ENCODE results near the gene SIGLECL1. TPM values are rescaled to one million over a fixed set of nuclear protein-coding genes. Genes with fewer than 3 reads are reported as not detected.
"Not testable (repeated sequence)": the region's sequence is repeated elsewhere in the genome, so short reads cannot be mapped to it uniquely, and the experiment has no call there.

SIGLECL1 gene
- total RNA-seq, 5 donors from 2014 or later (not counting 1 experiment from before 2014, with no cell fraction given) = not detected

DNA sequence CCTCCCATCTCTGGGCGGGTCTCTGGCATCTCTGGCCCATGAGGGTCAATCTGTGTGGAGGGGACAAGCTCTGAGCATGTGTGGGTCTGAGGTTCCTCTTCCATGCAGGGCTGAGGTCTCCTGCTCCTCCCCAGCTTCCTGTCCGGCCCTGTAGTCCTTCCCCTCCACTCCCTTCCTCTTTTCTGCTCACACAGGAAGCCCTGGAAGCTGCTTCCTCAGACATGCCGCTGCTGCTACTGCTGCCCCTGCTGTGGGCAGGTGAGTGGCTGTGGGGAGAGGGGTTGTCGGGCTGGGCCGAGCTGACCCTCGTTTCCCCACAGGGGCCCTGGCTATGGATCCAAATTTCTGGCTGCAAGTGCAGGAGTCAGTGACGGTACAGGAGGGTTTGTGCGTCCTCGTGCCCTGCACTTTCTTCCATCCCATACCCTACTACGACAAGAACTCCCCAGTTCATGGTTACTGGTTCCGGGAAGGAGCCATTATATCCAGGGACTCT is 25.9 kb upstream of the SIGLECL1 start, which contains the start of gene CD33:
CD33 (plus strand) TSS at position 183 of the 496 bp plus-strand sequence; CDS start at position 222, 39 bp downstream.
- H3K4me1 Mint-ChIP-seq; POLR2A ChIA-PET; H3K27ac ChIP-seq (ENCODE audit: low read length); ATAC-seq (replicated peaks in 1 of 4); H3K36me3 ChIP-seq (ENCODE audit: control insufficient read depth in 2 of 2, extremely low read depth in 1 of 2, insufficient read depth in 1 of 2, low read length in 1 of 2); DNase-seq; H3K4me1 ChIP-seq (ENCODE audit: control insufficient read depth in 1 of 2, extremely low read depth in 1 of 2, insufficient read depth in 2 of 2, low read length in 2 of 2); H3K9me3 Mint-ChIP-seq; H3K9me3 ChIP-seq; H3K36me3 Mint-ChIP-seq; H3K27ac Mint-ChIP-seq; H3K4me3 ChIP-seq (ENCODE audit: control insufficient read depth in 1 of 2, extremely low read depth in 1 of 2, low read length in 1 of 2); H3K4me3 Mint-ChIP-seq: not testable (repeated sequence)
- peaks cover 0 to 21% of the 10 kb centered on the region in 2 experiments for H3K27me3 ChIP-seq (replicated peaks in 1 of 2; ENCODE audit: control insufficient read depth in 2 of 2, extremely low read depth in 1 of 2, insufficient read depth in 2 of 2, low read length in 1 of 2)
- peaks cover 26 to 63% of the 10 kb centered on the region in 2 donors for H3K27me3 Mint-ChIP-seq
- CTCF ChIA-PET = interaction anchor here in 1 of 2 donors (0.6 kb wide), 1 partner anchor 32 kb away, joined by 5 read pairs; no protein-coding TSS in a partner anchor
- WGBS (ENCODE audit: insufficient coverage) = 33% methylated on average over 6 of the region's 11 CpGs

DNA sequence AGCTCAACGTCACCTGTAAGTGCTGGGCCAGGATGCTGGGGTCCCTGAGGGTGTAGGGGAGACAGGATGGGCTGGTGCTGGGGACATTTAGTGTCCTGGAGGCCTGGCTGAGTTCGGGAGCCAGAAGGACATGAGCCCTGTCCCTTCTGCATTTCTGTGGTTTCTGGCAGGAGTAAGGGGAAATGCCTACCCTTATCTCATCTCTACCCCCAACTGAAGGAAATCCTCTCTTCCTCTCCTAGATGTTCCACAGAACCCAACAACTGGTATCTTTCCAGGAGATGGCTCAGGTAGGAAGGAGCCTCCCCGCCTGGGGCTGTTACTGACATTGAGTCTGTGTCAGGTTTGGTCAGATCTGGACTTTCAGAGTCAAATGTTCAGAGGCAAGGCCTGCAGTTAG is 24.8 kb upstream of the SIGLECL1 start:
- 75% methylated on average over 1 of the region's 3 CpGs for WGBS (ENCODE audit: insufficient coverage)
- no peaks in the 10 kb centered on the region for H3K4me1 Mint-ChIP-seq
- ATAC-seq (replicated peaks in 1 of 4) (no peak), DNase-seq (no peak)
- H3K9me3 Mint-ChIP-seq = no peaks in the 10 kb centered on the region
- no peak overlapping the region for H3K4me3 Mint-ChIP-seq
- H3K36me3 Mint-ChIP-seq = no peaks in the 10 kb centered on the region
- peaks cover 24 to 63% of the 10 kb centered on the region in 2 donors for H3K27me3 Mint-ChIP-seq
- no peak overlapping the region for H3K27ac ChIP-seq (ENCODE audit: low read length)
- no peak overlapping the region for H3K27ac Mint-ChIP-seq
- H3K27me3 ChIP-seq (replicated peaks in 1 of 2; ENCODE audit: control insufficient read depth in 2 of 2, extremely low read depth in 1 of 2, insufficient read depth in 2 of 2, low read length in 1 of 2) = peaks cover 0 to 17% of the 10 kb centered on the region in 2 experiments
- no peak overlapping the region for H3K4me3 ChIP-seq (ENCODE audit: control insufficient read depth in 1 of 2, extremely low read depth in 1 of 2, low read length in 1 of 2)
- no peaks in the 10 kb centered on the region for H3K36me3 ChIP-seq (ENCODE audit: control insufficient read depth in 2 of 2, extremely low read depth in 1 of 2, insufficient read depth in 1 of 2, low read length in 1 of 2)
- ChIA-PET POLR2A (no interaction called here), CTCF (no interaction called here)
- H3K9me3 ChIP-seq = no peaks in the 10 kb centered on the region
- no peaks in the 10 kb centered on the region for H3K4me1 ChIP-seq (ENCODE audit: control insufficient read depth in 1 of 2, extremely low read depth in 1 of 2, insufficient read depth in 2 of 2, low read length in 2 of 2)

DNA sequence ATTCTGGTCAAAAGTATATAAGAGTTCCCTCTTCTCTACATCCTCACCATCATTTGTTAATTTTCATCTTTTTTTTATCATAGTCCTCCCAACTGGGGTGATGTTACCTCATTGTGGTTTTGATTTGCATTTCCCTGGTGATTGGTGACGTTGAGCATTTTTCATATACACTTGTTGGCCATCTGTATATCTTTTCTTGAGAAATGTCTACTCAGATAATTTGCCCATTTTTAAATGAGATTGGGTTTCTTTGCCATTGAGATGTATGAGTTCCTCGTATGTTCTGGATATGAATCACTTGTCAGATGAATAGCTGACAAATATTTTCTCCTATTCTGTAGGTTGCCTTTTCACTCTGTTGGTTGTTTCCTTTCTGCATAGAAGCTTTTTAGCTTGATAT is 23.6 kb upstream of the SIGLECL1 start:
- POLR2A ChIA-PET = no interaction called here
- no peak overlapping the region for H3K4me3 Mint-ChIP-seq
- H3K36me3 Mint-ChIP-seq = no peaks in the 10 kb centered on the region

DNA sequence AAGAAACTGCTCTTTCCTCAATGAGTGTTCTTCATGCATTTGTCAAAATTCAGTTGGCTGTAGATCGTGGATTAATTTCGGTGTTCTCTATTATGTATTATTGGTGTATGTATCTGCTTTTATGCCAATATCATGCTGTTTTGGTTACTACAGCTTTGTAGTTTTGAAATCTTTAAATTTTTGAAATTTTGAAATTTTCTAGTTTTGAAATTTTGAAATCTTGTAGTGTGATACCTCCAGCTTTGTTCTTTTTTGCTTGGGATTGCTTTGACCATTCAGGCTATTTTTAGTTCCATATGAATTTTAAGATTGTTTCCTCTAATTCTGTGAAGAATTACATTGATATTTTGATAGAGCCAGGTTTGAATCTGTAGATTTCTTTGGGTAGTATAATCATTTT is 22.9 kb upstream of the SIGLECL1 start:
- WGBS (ENCODE audit: insufficient coverage) = 82% methylated on average over 2 of the region's 2 CpGs

More for the DNA sequence above, 23.6 kb upstream of the SIGLECL1 start:
- Mint-ChIP-seq H3K4me1 (no peaks in the 10 kb centered on the region), H3K27me3 (peaks cover 26 to 71% of the 10 kb centered on the region in 2 donors), H3K27ac (no peak overlapping the region), H3K9me3 (peaks cover 0 to 3% (median 0%) of the 10 kb centered on the region in 3 donors)
- CTCF ChIA-PET = no interaction called here
- no peaks in the 10 kb centered on the region for H3K9me3 ChIP-seq
- H3K27ac ChIP-seq (ENCODE audit: low read length) = no peak overlapping the region
- no peaks in the 10 kb centered on the region for H3K36me3 ChIP-seq (ENCODE audit: control insufficient read depth in 2 of 2, extremely low read depth in 1 of 2, insufficient read depth in 1 of 2, low read length in 1 of 2)
- no peak for DNase-seq
- WGBS (ENCODE audit: insufficient coverage) = no CpG with 5 or more reads among the region's 2 CpGs
- ATAC-seq (replicated peaks in 1 of 4) = no peak
- no peaks in the 10 kb centered on the region for H3K4me1 ChIP-seq (ENCODE audit: control insufficient read depth in 1 of 2, extremely low read depth in 1 of 2, insufficient read depth in 2 of 2, low read length in 2 of 2)
- no peak overlapping the region for H3K4me3 ChIP-seq (ENCODE audit: control insufficient read depth in 1 of 2, extremely low read depth in 1 of 2, low read length in 1 of 2)
- H3K27me3 ChIP-seq (replicated peaks in 1 of 2; ENCODE audit: control insufficient read depth in 2 of 2, extremely low read depth in 1 of 2, insufficient read depth in 2 of 2, low read length in 1 of 2) = peaks cover 0 to 20% of the 10 kb centered on the region in 2 experiments

DNA sequence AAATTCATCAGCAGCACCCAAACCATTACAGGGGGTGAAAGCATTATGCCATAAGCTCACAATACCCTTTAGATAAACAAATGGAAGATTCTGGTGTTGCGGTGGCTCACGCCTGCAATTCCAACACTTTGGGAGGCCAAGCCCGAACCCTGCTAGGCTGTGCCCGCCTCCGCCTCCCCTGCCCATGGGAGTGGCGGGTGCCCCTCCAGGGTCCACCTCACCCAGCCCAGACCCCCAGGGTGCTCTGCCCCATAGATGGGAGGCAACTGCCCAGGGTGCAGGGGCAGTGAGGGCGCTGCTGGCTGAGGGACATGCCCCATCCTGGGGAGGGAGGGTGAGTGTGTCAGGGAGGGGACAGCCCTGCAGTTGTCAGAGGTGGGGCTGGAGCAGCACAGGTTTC is 10.0 kb upstream of the SIGLECL1 start:
- no peaks in the 10 kb centered on the region for H3K9me3 ChIP-seq
- Mint-ChIP-seq H3K4me1 (peaks cover 0 to 6% (median 4%) of the 10 kb centered on the region in 3 donors), H3K36me3 (no peaks in the 10 kb centered on the region), H3K27me3 (peaks cover 18 to 34% of the 10 kb centered on the region in 2 donors), H3K27ac (no peak overlapping the region), H3K9me3 (no peaks in the 10 kb centered on the region), H3K4me3 (no peak overlapping the region)
- ATAC-seq (replicated peaks in 1 of 4) = no peak
- H3K4me3 ChIP-seq (ENCODE audit: control insufficient read depth in 1 of 2, extremely low read depth in 1 of 2, low read length in 1 of 2) = no peak overlapping the region
- H3K4me1 ChIP-seq (ENCODE audit: control insufficient read depth in 1 of 2, extremely low read depth in 1 of 2, insufficient read depth in 2 of 2, low read length in 2 of 2) = no peaks in the 10 kb centered on the region
- 83% methylated on average over 1 of the region's 7 CpGs for WGBS (ENCODE audit: insufficient coverage)
- no peak overlapping the region for H3K27ac ChIP-seq (ENCODE audit: low read length)
- H3K36me3 ChIP-seq (ENCODE audit: control insufficient read depth in 2 of 2, extremely low read depth in 1 of 2, insufficient read depth in 1 of 2, low read length in 1 of 2) = no peaks in the 10 kb centered on the region
- CTCF ChIA-PET = no interaction called here
- POLR2A ChIA-PET = no interaction called here
- DNase-seq = no peak
- peaks cover 0 to 9% of the 10 kb centered on the region in 2 experiments for H3K27me3 ChIP-seq (replicated peaks in 1 of 2; ENCODE audit: control insufficient read depth in 2 of 2, extremely low read depth in 1 of 2, insufficient read depth in 2 of 2, low read length in 1 of 2)

More for the DNA sequence above, 22.9 kb upstream of the SIGLECL1 start:
- Histone ChIP-seq H3K27ac (ENCODE audit: low read length) (no peak overlapping the region), H3K4me3 (ENCODE audit: control insufficient read depth in 1 of 2, extremely low read depth in 1 of 2, low read length in 1 of 2) (no peak overlapping the region), H3K4me1 (ENCODE audit: control insufficient read depth in 1 of 2, extremely low read depth in 1 of 2, insufficient read depth in 2 of 2, low read length in 2 of 2) (no peaks in the 10 kb centered on the region), H3K36me3 (ENCODE audit: control insufficient read depth in 2 of 2, extremely low read depth in 1 of 2, insufficient read depth in 1 of 2, low read length in 1 of 2) (no peaks in the 10 kb centered on the region), H3K9me3 (no peaks in the 10 kb centered on the region), H3K27me3 (replicated peaks in 1 of 2; ENCODE audit: control insufficient read depth in 2 of 2, extremely low read depth in 1 of 2, insufficient read depth in 2 of 2, low read length in 1 of 2) (peaks cover 0 to 21% of the 10 kb centered on the region in 2 experiments)
- DNase-seq (no peak), ATAC-seq (replicated peaks in 1 of 4) (no peak)
- Mint-ChIP-seq H3K4me3 (no peak overlapping the region), H3K36me3 (no peaks in the 10 kb centered on the region), H3K4me1 (no peaks in the 10 kb centered on the region), H3K27me3 (peaks cover 31 to 73% of the 10 kb centered on the region in 2 donors), H3K9me3 (peaks cover 0 to 6% (median 0%) of the 10 kb centered on the region in 3 donors), H3K27ac (no peak overlapping the region)
- ChIA-PET CTCF (no interaction called here), POLR2A (no interaction called here)

DNA sequence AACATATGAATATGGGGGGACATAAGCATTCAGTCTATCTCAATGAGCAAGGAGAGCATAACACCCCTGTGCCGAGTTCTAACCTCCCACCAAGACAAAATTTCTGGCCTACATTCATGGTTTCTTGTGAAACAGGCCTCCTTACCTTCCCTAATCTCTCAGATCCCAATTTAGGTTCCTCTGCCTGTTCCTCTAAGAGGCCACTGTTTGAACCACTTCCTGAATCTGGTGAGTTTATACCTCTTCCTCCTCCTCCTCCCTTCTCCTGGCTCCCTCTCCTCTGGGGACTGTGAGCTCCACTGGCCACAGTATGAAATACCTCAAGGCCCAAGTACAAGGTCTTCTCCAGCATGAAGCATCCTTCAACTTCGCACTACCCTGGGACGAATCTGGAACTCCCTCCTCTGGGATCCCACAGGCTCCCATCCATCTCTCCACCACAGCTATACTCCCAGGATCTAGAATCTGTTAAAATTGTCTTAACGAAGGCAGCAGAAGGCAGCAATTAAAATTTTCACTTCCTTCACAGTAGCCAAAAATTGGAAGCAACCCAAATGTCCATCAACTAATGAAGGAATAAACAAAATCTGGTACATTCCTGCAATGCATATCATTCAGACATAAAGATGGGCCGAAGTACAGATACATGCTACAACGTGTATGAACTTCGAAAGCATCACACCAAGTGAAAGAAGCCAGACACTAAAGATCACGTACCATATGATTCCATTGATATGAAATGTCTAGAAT is 7.8 kb upstream of the SIGLECL1 start:
- no peak overlapping the region for H3K4me3 Mint-ChIP-seq
- Histone ChIP-seq H3K4me3 (ENCODE audit: control insufficient read depth in 1 of 2, extremely low read depth in 1 of 2, low read length in 1 of 2) (no peak overlapping the region), H3K9me3 (no peaks in the 10 kb centered on the region), H3K36me3 (ENCODE audit: control insufficient read depth in 2 of 2, extremely low read depth in 1 of 2, insufficient read depth in 1 of 2, low read length in 1 of 2) (no peaks in the 10 kb centered on the region), H3K27ac (ENCODE audit: low read length) (no peak overlapping the region), H3K4me1 (ENCODE audit: control insufficient read depth in 1 of 2, extremely low read depth in 1 of 2, insufficient read depth in 2 of 2, low read length in 2 of 2) (no peaks in the 10 kb centered on the region), H3K27me3 (replicated peaks in 1 of 2; ENCODE audit: control insufficient read depth in 2 of 2, extremely low read depth in 1 of 2, insufficient read depth in 2 of 2, low read length in 1 of 2) (peaks cover 0 to 11% of the 10 kb centered on the region in 2 experiments)
- peaks cover 18 to 42% of the 10 kb centered on the region in 2 donors for H3K27me3 Mint-ChIP-seq
- no peak for ATAC-seq (replicated peaks in 1 of 4)
- ChIA-PET CTCF (no interaction called here), POLR2A (no interaction called here)
- no peak overlapping the region for H3K27ac Mint-ChIP-seq
- no peaks in the 10 kb centered on the region for H3K36me3 Mint-ChIP-seq
- no peak for DNase-seq
- peaks cover 0 to 8% (median 6%) of the 10 kb centered on the region in 3 donors for H3K4me1 Mint-ChIP-seq
- 85% methylated on average over 6 of the region's 8 CpGs for WGBS (ENCODE audit: insufficient coverage)
- no peaks in the 10 kb centered on the region for H3K9me3 Mint-ChIP-seq

Data from T-cell (primary cell).